T-helper 1 cell treated with Interleukin-12 subunit alpha and Interleukin-12 subunit beta and Interleukin-4 antibody, amounts not matched to agents 30 ng/mL and 1 ng/mL, for 36 hours (primary cell): Measurements from ENCODE around the gene HIF1AN. TPM values are rescaled to one million over a fixed set of nuclear protein-coding genes. Genes with fewer than 3 reads are reported as not detected.
"Not testable (repeated sequence)": the region's sequence is repeated elsewhere in the genome, so short reads cannot be mapped to it uniquely, and the experiment has no call there.

ENCODE experiments used
- intact Hi-C: fragments of 100-400 bp; cut with micrococcal nuclease; formaldehyde crosslinking; loops from one replicate; pipeline ENCODE4 v1.15.1; 2024
- total RNA-seq: library from RNA; stranded (reverse); gene quantifications from 2 replicates; pipeline ENCODE4 v1.2.3, GENCODE V29; 2022

HIF1AN gene
- total RNA-seq, 1 donor from 2014 or later: 58.3 TPM

- intact Hi-C loops: no loop called here
These were observed 29.7 kb downstream of the HIF1AN start for GRCh38 chr10:100565206-100565985.

- intact Hi-C loops: no loop called here
These were observed 30.8 kb downstream of the HIF1AN start for GRCh38 chr10:100566561-100566960.

DNA sequence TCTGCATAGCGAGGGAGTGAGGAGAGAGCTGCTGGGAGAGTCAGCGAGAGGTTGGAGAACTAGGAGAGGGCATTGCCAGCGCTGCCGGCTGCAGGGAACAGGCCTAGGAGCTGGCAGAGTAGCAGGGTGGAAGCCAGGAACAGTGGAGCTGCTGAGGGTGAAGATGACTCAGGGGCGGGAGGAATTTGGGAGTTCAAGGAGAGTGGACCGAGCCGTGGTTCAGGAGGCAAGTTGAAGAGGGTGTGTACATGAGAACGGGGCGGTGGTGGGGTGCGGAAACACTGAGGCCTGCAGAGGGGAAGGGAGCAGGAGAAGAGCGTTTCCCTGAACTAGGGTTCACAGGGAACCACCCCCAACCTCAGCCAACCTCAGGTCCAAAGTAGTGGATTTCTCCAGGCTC, 31.5 kb downstream of the HIF1AN start:
- intact Hi-C loops: no loop called here

DNA sequence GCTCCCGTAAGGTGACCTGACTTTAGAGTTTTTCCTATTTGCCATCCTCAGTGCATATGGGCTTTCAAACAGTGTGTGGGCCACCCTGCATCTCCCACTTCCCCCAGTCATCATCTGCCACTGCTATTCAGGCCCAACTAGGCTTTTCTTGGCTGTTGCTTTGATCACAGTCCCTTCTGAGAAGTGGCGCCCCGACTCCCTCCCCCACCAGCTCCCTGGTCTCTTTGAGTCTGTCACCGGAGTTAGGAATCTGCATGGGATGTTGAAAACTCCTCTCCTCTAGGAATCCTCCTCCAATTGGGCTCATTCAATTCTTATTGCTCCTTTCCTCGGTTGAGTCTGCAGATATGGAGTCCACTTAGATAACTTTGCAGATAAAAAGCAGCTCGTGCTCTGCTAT, 32.1 kb downstream of the HIF1AN start:
- intact Hi-C loops: no loop called here

DNA sequence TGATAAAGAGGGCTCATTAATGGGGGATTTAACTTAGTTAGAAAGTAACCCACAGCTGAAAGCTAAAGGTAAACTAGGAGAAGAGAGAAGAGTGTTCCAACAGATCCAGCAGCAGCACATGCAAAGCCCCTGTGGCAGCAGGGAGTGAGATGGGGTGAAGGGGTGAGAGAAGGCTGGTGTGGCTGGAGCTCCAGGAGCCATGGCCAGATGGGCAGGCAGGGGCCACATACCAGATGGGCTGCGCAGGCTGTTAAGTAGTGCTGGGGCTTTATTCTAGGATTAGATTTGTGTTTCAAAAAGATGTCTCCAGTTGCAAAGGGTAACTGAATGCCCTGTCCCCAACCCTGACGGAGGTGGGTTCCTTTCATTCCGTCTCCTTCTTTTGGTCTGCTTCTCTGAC, 33.2 kb downstream of the HIF1AN start:
- intact Hi-C loops: no loop called here

- intact Hi-C loops: no loop called here
These were observed 34.1 kb downstream of the HIF1AN start for GRCh38 chr10:100569687-100570481.

DNA sequence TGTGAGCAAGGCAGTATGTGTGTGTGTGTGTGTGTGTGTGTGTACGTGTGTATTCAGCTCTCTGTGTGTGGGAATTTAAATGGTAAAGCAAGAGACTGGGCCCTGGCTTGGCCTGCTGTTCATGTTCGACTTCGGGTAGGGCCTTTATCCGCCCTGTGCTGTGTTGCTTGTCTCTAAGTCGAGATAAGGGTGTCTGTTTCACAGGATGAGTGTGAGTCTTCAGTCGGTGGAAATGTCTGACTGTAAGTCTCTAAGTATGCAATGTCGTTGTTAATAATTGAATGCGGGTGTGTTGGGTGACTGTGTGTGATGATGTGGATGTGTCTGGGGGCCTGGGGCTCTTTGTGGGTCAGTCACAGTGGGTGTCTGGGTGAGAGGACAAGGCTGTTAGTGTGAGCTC, 34.8 kb downstream of the HIF1AN start:
- intact Hi-C loops: no loop called here

DNA sequence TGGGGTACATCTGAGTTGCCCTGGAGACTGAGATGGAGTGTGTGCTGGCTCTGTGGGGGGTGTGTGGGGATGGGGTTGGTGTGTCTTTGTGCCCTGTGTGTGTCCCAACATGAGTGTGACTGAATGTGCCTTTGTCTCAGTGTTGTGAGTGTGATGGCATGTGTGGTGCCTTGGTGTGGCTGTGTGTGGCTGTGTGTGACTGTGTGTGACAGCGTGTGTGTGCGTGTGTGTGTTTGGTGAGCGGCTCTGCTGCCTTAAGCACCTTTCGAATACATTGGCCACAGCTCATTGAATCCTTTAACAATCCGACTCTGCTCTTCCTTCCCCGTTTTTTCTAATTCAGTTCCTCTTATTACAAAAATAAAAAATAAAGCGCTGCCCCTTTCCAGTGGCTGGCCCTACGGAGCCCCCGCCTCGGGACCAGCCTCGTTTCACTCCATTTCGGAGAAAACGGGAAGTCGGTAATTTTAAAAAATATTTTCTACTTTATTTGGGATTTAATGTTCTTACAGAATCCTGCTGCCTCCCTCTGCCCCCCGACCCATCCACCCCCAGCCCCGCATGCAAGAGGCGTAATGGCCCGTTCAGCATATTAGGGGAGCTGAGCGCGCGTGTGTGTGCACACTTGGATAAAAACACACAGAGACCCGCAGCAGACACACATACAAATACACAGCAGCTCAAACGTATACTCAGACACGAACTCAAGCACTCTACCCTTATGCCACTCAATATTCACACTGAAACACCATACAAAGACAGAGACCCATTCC, 35.5 kb downstream of the HIF1AN start:
- intact Hi-C loops: no loop called here

DNA sequence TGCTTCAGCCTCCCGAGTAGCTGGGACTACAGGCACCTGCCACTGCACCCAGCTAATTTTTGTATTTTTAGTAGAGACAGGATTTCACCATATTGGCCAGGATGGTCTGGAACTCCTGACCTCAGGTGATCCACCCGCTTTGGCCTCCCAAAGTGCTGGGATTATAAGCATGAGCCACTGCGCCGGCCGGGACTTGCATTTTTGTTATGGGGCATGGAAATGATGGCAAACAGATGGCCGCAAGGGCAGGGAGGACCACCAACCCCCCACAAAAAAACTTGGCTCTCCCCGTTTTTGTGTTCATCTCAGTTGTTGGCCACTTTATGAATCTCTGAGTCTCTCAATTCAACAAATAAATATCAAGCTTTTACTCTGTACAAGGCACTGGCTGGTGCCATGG, 39.4 kb downstream of the HIF1AN start:
- intact Hi-C loops: not testable (repeated sequence)

DNA sequence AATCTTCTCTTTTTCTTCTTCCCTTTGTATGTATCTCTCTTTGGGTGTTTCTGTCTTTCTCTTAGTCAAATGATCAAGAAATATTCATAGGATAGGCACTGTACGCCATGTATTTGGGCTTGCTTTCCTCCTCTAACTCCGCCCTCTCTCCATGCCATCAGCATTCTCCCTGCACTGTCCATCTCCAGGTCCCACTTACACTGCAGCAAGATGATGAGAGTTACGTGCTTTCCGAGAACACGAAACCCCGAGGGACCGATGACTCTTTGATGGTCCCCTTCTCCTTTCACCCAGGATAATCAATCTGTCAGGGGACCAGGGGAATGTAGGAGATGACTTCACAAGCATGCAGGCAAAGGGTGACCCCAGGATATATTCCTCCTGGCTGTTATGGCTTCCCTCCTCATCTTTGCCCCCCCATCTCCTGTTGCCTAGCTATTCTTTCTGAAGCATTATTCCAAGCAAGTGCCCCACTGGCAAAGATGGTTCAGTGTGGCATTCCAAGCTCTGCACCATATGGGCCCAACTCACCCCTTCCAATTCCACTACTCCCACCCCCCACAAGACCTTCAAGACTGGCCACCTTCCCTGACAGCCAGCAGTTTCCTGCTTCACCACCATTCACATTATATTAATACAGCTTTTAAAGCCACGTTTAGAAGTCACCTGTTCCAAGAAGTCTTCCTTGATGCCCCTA, 40.0 kb downstream of the HIF1AN start:
- intact Hi-C loops: no loop called here

DNA sequence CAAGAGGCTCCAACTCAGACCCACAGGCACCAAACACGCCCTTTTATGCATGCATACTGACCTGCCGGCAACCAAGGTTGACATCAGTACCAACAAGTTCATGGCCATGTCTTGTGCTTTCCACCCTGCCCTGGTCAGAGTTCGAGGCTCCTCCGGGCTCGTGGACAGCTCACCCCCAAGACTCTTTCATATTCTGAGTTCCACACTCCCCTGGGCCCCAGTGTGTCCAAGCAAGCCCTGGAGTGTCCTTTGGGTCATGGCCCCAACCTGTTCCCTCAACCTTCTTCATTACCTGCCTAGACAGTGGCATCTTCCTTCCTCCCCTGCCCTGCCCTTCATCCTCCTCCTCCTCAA, 40.5 kb downstream of the HIF1AN start:
- intact Hi-C loops: no loop called here

DNA sequence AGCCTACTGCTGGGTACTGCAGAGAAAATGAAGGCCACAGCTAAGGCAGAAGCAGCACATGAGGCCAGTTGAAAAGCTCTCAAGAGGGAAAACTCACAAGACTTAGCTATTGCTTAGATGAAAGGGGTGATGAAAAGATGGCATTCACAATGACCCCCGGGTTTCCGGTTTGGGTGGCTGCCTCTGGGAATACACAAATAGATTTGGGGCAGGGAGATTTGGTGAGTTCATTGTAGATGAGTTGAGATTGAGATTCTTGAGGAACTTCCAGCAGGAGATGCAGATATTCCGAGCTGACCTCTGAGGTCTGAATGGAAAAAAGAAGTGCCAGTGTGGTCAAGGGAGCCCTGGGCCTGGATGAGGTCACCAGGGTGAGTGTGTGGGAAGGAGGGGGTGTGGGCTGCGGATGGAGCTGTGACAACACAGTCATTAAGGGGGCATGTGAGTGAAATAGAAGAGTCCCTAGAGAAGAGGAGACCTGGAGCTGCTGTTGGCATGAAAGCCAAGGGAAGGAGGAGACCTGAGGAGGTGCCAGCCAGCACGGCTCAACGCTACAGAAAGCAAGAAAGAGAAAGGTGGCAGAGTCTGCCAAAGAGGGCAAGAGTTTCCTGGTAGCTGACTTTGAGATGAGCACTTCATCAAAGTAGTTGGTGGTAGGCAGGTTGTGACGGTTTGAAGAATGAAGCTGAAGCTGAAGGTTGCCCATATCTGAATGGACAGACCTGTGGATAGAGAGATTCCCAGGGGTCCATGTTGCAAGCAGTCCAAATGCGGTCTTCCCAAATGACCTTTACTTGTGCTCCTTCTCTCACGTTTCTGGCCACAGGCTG, 43.7 kb downstream of the HIF1AN start:
- intact Hi-C loops: no loop called here

DNA sequence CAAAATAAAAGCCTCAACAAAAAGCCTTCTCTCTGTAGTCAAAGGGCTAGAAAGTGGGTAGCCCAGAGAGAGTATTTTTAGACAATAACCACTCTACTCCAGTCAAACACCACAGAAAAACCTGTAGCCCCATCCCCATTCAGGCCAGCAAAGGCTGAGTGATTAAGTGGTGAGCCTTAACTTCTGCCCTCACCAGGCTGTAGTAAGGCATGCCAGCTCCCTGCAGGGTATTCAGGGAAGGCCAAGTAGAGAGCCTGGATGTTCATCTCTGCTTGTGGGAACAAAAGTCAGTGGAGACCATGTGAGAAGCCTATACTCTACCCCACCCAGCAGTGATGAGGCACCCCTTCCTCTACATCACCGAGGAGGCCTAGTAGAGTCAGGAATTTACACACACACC, 51.2 kb downstream of the HIF1AN start:
- intact Hi-C loops: no loop called here

DNA sequence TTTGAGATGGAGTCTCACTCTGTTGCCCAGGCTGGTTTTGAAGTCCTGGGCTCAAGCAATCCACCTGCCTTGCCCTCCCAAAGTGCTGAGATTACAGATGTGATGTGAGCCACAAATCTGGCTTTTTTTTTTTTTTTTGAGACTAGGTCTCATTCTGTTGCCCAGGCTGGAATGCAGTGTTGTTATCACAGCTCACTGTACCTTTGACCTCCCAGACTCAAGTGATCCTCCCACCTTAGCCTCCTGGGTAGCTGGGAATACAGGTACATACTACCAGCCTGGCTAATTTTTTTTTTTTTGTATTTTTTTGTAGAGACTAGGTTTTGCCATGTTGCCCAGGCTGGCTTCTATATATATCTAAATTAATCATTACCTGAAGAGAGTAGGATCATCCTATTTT, 62.4 kb downstream of the HIF1AN start:
- intact Hi-C loops: no loop called here

DNA sequence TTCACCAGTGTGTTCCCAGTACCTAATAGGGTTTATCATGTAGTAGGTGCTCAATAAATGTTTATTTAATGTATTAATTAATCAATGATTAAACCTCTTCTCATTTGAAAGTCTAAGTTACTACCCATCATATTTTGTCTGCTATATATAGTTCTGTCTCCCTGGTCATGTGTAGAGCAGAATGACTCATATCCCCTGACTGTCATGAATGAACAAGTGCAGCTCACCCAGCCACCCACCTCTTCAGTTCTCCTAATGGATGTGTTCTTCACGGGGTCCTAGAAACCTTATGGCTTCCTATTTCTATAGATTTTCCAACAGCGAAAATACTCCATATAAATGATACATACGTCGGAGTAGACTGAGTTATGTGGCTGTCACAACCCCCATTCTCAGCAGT, 64.5 kb downstream of the HIF1AN start:
- intact Hi-C loops: no loop called here

GRCh38 chr10:100607439-100607838, 71.7 kb downstream of the HIF1AN start:
- intact Hi-C loops: no loop called here
